WTC11 (cell line): ENCODE data around the gene FAR2. TPM values are rescaled to one million over a fixed set of nuclear protein-coding genes. Genes with fewer than 3 reads are reported as not detected.

Source experiments
- ATAC-seq: fragments of 200-7000 bp; cut with Tn5 transposase; 2 replicates; pipeline ENCODE4 v1.10.0; 2021; ENCODE audit warnings: mild to moderate bottlenecking, moderate library complexity
- CTCF ChIA-PET: fragments of 300-600 bp; sonication (Branson Sonifier 250); formaldehyde crosslinking; loops from one replicate; lab custom pipeline; 2021; ENCODE audit warnings: antibody characterized with exemption; lab: Charles Lee
- POLR2A ChIA-PET: fragments of 350-600 bp; sonication (Branson Sonifier 250); formaldehyde crosslinking; loops from one replicate; lab custom pipeline; 2021; ENCODE audit warnings: antibody characterized with exemption; lab: Charles Lee
- DNase-seq: peaks from one replicate; pipeline ENCODE4 v3.0.0; 2021; ENCODE audit warnings: low spot score
- H3K27ac Mint-ChIP-seq: 2 replicates; pipeline ENCODE4 v1.8.0; 2021; ENCODE audit warnings: mixed read lengths
- H3K27me3 Mint-ChIP-seq: 2 replicates; pipeline ENCODE4 v1.8.0; 2021; ENCODE audit warnings: low read depth, mild to moderate bottlenecking, moderate library complexity, mixed read lengths
- H3K36me3 Mint-ChIP-seq: 2 replicates; pipeline ENCODE4 v1.8.0; 2021; ENCODE audit warnings: mixed read lengths
- H3K4me1 Mint-ChIP-seq: 2 replicates; pipeline ENCODE4 v1.8.0; 2022; ENCODE audit warnings: mixed read lengths
- H3K4me3 Mint-ChIP-seq: 2 replicates; pipeline ENCODE4 v1.8.0; 2021; ENCODE audit warnings: mild to moderate bottlenecking, moderate library complexity, mixed read lengths
- H3K9me3 Mint-ChIP-seq: 2 replicates; pipeline ENCODE4 v1.8.0; 2021; ENCODE audit warnings: mixed read lengths
- AFF4 ChIP-seq: sonication (generic); formaldehyde crosslinking; IDR thresholded peaks from 2 replicates; pipeline ENCODE4 v1.8.1; 2023; ENCODE audit warnings: mild to moderate bottlenecking, missing genetic modification reagents, borderline replicate concordance
- CREB1 ChIP-seq: sonication (generic); formaldehyde crosslinking; IDR thresholded peaks from 2 replicates; pipeline ENCODE4 v1.8.0; 2023; ENCODE audit warnings: mild to moderate bottlenecking, missing genetic modification reagents
- ERG ChIP-seq: fragments of 250-450 bp; sonication (Bioruptor Pico); IDR thresholded peaks from 2 replicates; pipeline ENCODE4 v1.8.0; 2021; ENCODE audit warnings: mild to moderate bottlenecking
- FOXJ3 ChIP-seq: sonication (generic); formaldehyde crosslinking; IDR thresholded peaks from 2 replicates; pipeline ENCODE4 v1.9.0; 2021; ENCODE audit warnings: missing genetic modification reagents, mild to moderate bottlenecking, borderline replicate concordance
- HMGXB4 ChIP-seq: sonication (generic); formaldehyde crosslinking; IDR thresholded peaks from 2 replicates; pipeline ENCODE4 v1.8.1; 2023; ENCODE audit warnings: mild to moderate bottlenecking, moderate library complexity, missing genetic modification reagents
- IRF2 ChIP-seq: sonication (generic); formaldehyde crosslinking; IDR thresholded peaks from 2 replicates; pipeline ENCODE4 v1.8.0; 2022; ENCODE audit warnings: low read depth, missing genetic modification reagents, borderline replicate concordance
- KAT7 ChIP-seq: sonication (generic); formaldehyde crosslinking; IDR thresholded peaks from 2 replicates; pipeline ENCODE4 v1.8.1; 2023; ENCODE audit warnings: missing genetic modification reagents, mild to moderate bottlenecking, borderline replicate concordance
- NR1H2 ChIP-seq: sonication (generic); formaldehyde crosslinking; IDR thresholded peaks from 2 replicates; pipeline ENCODE4 v1.9.0; 2021; ENCODE audit warnings: mild to moderate bottlenecking, moderate library complexity, missing genetic modification reagents
- RORB ChIP-seq: fragments of 250-450 bp; sonication (Bioruptor Pico); IDR thresholded peaks from 2 replicates; pipeline ENCODE4 v1.9.0; 2021; ENCODE audit warnings: mild to moderate bottlenecking
- TP53 ChIP-seq: sonication (generic); formaldehyde crosslinking; IDR thresholded peaks from 2 replicates; pipeline ENCODE4 v1.8.1; 2023; ENCODE audit warnings: mild to moderate bottlenecking, missing genetic modification reagents
- USF1 ChIP-seq: sonication (generic); formaldehyde crosslinking; IDR thresholded peaks from 2 replicates; pipeline ENCODE4 v1.8.0; 2022; ENCODE audit warnings: mild to moderate bottlenecking, missing genetic modification reagents
- ZNF121 ChIP-seq: sonication (generic); formaldehyde crosslinking; IDR thresholded peaks from 2 replicates; pipeline ENCODE4 v1.8.0; 2023; ENCODE audit warnings: missing genetic modification reagents
- ZNF416 ChIP-seq: fragments of 250-450 bp; sonication (Bioruptor Pico); IDR thresholded peaks from 2 replicates; pipeline ENCODE4 v1.9.0; 2021; ENCODE audit warnings: mild to moderate bottlenecking, inconsistent platforms
- ZNF512 ChIP-seq: sonication (generic); formaldehyde crosslinking; IDR thresholded peaks from 2 replicates; pipeline ENCODE4 v1.8.1; 2022; ENCODE audit warnings: missing genetic modification reagents, borderline replicate concordance
- ZSCAN18 ChIP-seq: fragments of 250-450 bp; sonication (Bioruptor Pico); IDR thresholded peaks from 2 replicates; pipeline ENCODE4 v2.1.2; 2022; ENCODE audit warnings: mild to moderate bottlenecking, moderate library complexity
- total RNA-seq: library from RNA; stranded (reverse); gene quantifications from 3 replicates; pipeline ENCODE4 v1.2.3, GENCODE V29; 2021

FAR2 gene
- total RNA-seq, 1 experiment from 2014 or later: 20.0 TPM

- H3K4me3 Mint-ChIP-seq: no peak overlapping the region
- CTCF ChIA-PET: no interaction called here
- POLR2A ChIA-PET: no interaction called here
- no peak overlapping the region for H3K27ac Mint-ChIP-seq
- peaks cover 52% of the 10 kb centered on the region for H3K4me1 Mint-ChIP-seq
- TF ChIP-seq ZSCAN18 (CRISPR knock-in tag): no peak
- H3K9me3 Mint-ChIP-seq: no peaks in the 10 kb centered on the region
- H3K36me3 Mint-ChIP-seq: no peaks in the 10 kb centered on the region
- H3K27me3 Mint-ChIP-seq: peaks cover 45% of the 10 kb centered on the region
- no peak for ATAC-seq
- DNase-seq: no peak
These were observed 96.2 kb downstream of the FAR2 start for GRCh38 chr12:29245246-29245645.

GRCh38 chr12:29249930-29250329, 100.9 kb downstream of the FAR2 start:
- ATAC-seq: no peak
- POLR2A ChIA-PET: no interaction called here

GRCh38 chr12:29253906-29254625, 105.0 kb downstream of the FAR2 start:
- H3K27me3 Mint-ChIP-seq: peaks cover 67% of the 10 kb centered on the region
- ChIA-PET CTCF (no interaction called here), POLR2A (no interaction called here)
- DNase-seq: no peak
- H3K4me1 Mint-ChIP-seq: peaks cover 10% of the 10 kb centered on the region
- H3K9me3 Mint-ChIP-seq: peaks cover 8% of the 10 kb centered on the region
- no peak overlapping the region for H3K4me3 Mint-ChIP-seq
- H3K36me3 Mint-ChIP-seq: peaks cover 10% of the 10 kb centered on the region
- ATAC-seq: no peak
- H3K27ac Mint-ChIP-seq: no peak overlapping the region
- TF ChIP-seq ZNF121 (CRISPR knock-in tag) (no peak), FOXJ3 (CRISPR knock-in tag) (no peak), TP53 (no peak), NR1H2 (CRISPR knock-in tag) (no peak), AFF4 (CRISPR knock-in tag) (no peak)

More at GRCh38 chr12:29249930-29250329, 100.9 kb downstream of the FAR2 start:
- peaks cover 79% of the 10 kb centered on the region for H3K27me3 Mint-ChIP-seq
- no peak for TF ChIP-seq HMGXB4 (CRISPR knock-in tag)
- TF ChIP-seq ZNF416 (CRISPR knock-in tag): no peak
- TF ChIP-seq CREB1: no peak
- TF ChIP-seq IRF2 (CRISPR knock-in tag): no peak
- TF ChIP-seq ZNF512 (CRISPR knock-in tag): no peak
- TF ChIP-seq KAT7 (CRISPR knock-in tag): no peak
- TF ChIP-seq RORB: no peak
- no peak for TF ChIP-seq ERG (CRISPR knock-in tag)
- no peak for TF ChIP-seq USF1 (CRISPR knock-in tag)
- H3K4me3 Mint-ChIP-seq: no peak overlapping the region
- DNase-seq: no peak
- CTCF ChIA-PET: no interaction called here
- no peaks in the 10 kb centered on the region for H3K36me3 Mint-ChIP-seq
- H3K4me1 Mint-ChIP-seq: peaks cover 23% of the 10 kb centered on the region
- no peaks in the 10 kb centered on the region for H3K9me3 Mint-ChIP-seq
- H3K27ac Mint-ChIP-seq: no peak overlapping the region
